Upper lobe of right lung (tissue), 1 donor: ENCODE measurements around the gene OSBPL2. TPM values are rescaled to one million over a fixed set of nuclear protein-coding genes. Genes with fewer than 3 reads are reported as not detected.
A peak's percentile ranks its signal among the peaks of the same experiment; 100 is the strongest.

Experiments
- ATAC-seq: fragments of 200-7000 bp; cut with Tn5 transposase; one replicate; pipeline ENCODE4 v1.9.1; 2020; ENCODE audit warnings: mild to moderate bottlenecking, moderate library complexity
- DNase-seq: peaks from one replicate; pipeline ENCODE4 v3.0.0-alpha.2; 2020
- H3K27ac ChIP-seq: fragments of 200-600 bp; one replicate; pipeline ENCODE4 v1.8.0; 2022
- H3K27me3 ChIP-seq: fragments of 200-600 bp; one replicate; pipeline ENCODE4 v1.8.0; 2022; ENCODE audit warnings: mild to moderate bottlenecking
- H3K36me3 ChIP-seq: fragments of 200-600 bp; one replicate; pipeline ENCODE4 v1.8.0; 2022
- H3K4me1 ChIP-seq: fragments of 200-600 bp; one replicate; pipeline ENCODE4 v1.8.0; 2022
- H3K4me3 ChIP-seq: fragments of 200-600 bp; one replicate; pipeline ENCODE4 v1.8.0; 2022; ENCODE audit warnings: mild to moderate bottlenecking
- H3K9me3 ChIP-seq: fragments of 200-600 bp; one replicate; pipeline ENCODE4 v1.8.0; 2022
- intact Hi-C: fragments of 100-400 bp; cut with DNase I; formaldehyde crosslinking; loops from one replicate; pipeline ENCODE4 v1.11.0; 2022
- total RNA-seq: library from RNA; stranded (reverse); fragmentation: NEBNext Ultra II Directional; extraction: Animal tissue kit (Norgen Biotek cat#: 25700); gene quantifications from one replicate; pipeline ENCODE4 v1.2.1, GENCODE V29; 2021
- TF ChIP-seq, protein P1 (sequence below): fragments of 200-600 bp; IDR thresholded peaks from one replicate; pipeline ENCODE4 v1.8.0; 2022; ENCODE audit warnings: antibody characterized with exemption
- donor health status: DM: no; HTN: yes; CAD: no; lungs with severe emphysema.

Gene OSBPL2
- total RNA-seq, 1 donor from 2014 or later = 52.3 TPM

GRCh38 chr20:62303062-62303339 lies 64.7 kb downstream of the OSBPL2 start:
- intact Hi-C loops = loop anchor here (5.0 kb wide), 1 partner anchor 74 kb away; no protein-coding TSS in a partner anchor

DNA sequence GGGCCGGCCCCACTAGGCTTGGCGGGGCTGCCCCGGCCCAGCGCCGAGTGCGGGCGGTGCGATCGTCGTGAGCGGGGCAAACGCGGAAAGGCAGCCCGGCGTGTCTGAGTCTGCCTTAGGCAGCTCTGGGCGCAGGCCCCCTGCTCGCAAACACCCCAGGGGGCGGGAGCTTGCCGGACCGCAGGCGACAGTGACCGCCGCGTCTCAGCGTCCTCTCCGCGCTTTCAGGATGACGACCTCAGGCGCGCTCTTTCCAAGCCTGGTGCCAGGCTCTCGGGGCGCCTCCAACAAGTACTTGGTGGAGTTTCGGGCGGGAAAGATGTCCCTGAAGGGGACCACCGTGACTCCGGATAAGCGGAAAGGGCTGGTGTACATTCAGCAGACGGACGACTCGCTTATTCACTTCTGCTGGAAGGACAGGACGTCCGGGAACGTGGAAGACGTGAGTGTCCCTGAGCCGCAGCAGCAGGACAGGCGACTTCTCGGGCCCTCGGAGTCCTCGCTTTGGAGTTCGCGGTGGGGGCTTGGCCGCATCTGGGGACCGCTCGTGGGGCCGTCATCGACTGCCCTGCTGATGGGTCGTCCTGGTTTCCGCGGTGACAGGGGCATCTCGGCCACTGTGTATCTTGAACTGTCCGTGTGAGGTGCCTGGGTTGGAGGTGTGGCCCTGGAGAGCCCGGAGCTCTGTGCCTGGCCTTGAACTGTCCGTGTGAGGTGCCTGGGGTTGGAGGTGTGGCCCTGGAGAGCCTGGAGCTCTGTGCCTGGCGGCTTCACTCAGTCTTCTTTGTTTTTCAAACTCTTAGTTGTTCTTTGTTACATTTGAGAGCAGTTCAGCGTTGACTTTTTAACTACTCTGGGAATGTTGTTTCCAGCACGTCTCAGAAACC lies 65.3 kb downstream of the OSBPL2 start:
- Histone ChIP-seq H3K27ac (peak overlapping the region; percentile 97), H3K27me3 (no peaks in the 10 kb centered on the region), H3K9me3 (no peaks in the 10 kb centered on the region), H3K4me1 (peaks cover 22% of the 10 kb centered on the region), H3K36me3 (peaks cover 40% of the 10 kb centered on the region), H3K4me3 (peak overlapping the region; percentile 83)
- DNase-seq (peak; percentile 76), ATAC-seq (peak; percentile 0)
- TF ChIP-seq, protein P1, sequence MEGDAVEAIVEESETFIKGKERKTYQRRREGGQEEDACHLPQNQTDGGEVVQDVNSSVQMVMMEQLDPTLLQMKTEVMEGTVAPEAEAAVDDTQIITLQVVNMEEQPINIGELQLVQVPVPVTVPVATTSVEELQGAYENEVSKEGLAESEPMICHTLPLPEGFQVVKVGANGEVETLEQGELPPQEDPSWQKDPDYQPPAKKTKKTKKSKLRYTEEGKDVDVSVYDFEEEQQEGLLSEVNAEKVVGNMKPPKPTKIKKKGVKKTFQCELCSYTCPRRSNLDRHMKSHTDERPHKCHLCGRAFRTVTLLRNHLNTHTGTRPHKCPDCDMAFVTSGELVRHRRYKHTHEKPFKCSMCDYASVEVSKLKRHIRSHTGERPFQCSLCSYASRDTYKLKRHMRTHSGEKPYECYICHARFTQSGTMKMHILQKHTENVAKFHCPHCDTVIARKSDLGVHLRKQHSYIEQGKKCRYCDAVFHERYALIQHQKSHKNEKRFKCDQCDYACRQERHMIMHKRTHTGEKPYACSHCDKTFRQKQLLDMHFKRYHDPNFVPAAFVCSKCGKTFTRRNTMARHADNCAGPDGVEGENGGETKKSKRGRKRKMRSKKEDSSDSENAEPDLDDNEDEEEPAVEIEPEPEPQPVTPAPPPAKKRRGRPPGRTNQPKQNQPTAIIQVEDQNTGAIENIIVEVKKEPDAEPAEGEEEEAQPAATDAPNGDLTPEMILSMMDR = no peak
- intact Hi-C loops = loop anchor here (5.0 kb wide), 1 partner anchor 74 kb away; no protein-coding TSS in a partner anchor

More at GRCh38 chr20:62303062-62303339, 64.7 kb downstream of the OSBPL2 start:
- ATAC-seq (no peak), DNase-seq (no peak)
- no peaks in the 10 kb centered on the region for H3K27me3 ChIP-seq
- peaks cover 35% of the 10 kb centered on the region for H3K36me3 ChIP-seq
- H3K4me3 ChIP-seq = peak overlapping the region; percentile 83
- TF ChIP-seq, protein P1 = no peak
- no peaks in the 10 kb centered on the region for H3K9me3 ChIP-seq
- H3K27ac ChIP-seq = peak overlapping the region; percentile 97
- H3K4me1 ChIP-seq = peaks cover 22% of the 10 kb centered on the region

DNA sequence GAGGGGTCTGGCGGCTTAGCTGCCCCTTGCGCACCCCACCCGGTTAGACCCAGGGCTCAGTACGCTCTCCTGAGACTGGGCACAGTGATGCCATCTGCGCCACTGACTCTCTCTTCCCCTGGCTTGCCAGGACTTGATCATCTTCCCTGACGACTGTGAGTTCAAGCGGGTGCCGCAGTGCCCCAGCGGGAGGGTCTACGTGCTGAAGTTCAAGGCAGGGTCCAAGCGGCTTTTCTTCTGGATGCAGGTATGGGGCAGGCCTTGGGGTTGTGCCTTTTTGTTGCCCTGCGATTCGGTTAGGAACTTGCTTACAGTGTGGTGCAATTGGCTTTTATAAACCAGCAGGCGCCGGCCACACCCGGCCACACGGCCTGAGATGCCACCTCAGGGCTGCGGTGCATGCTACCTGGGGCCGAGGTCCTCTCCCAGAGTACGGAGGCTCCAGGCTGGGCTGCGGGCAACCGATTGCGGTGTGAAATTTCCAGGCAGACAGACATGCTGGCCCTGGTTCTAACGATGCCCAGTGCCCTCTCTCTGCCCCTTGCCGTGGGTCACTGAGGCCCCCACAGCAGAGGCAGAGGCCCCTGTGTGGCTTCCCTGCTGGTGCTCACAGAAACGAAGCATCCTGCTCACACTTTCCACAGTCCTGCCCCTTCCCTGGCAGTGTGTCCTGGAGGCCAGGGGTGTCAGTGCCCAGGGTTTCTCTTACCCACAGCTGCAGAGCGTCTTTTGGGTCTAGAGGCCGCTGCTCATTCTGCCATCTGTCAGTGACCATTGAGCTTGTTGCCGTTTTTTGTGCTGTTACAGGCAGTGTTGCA lies 66.2 kb downstream of the OSBPL2 start:
- Histone ChIP-seq H3K27ac (peak overlapping the region; percentile 11), H3K4me1 (peaks cover 22% of the 10 kb centered on the region), H3K9me3 (no peaks in the 10 kb centered on the region), H3K27me3 (no peaks in the 10 kb centered on the region), H3K4me3 (peak overlapping the region; percentile 83), H3K36me3 (peaks cover 47% of the 10 kb centered on the region)
- intact Hi-C loops = loop anchor here (5.0 kb wide), 1 partner anchor 73 kb away; no protein-coding TSS in a partner anchor
- DNase-seq = no peak
- TF ChIP-seq, protein P1 = no peak
- no peak for ATAC-seq

DNA sequence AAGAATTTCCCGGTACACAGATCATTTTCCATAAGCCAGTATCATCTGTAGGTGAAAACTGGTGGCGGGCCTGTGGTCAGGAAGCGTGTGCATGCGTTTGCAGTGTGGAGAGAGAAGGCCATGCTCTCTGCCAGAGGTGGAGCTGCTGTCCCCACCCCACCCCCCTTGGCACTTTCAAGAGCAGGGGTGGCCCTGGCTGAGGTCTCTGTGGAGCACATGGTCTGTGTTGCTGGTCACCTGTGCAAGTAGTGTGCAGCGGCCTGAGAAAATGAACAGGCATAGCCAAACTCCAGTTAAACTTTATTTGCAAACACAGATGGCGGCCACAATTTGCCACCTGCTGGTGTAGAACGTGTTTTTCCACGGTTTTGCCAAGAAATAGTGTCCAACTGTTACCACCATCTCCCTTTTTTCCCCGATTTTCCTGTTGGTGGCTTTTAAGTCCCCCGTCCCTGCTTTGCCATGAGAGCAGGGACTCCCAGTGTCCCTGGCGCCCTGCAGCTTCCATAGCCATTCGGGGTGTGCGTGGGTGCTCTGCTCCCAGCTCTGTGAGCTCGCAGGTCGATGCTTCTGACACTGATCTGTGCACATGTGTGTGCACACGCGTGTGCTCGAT lies 66.9 kb downstream of the OSBPL2 start:
- Histone ChIP-seq H3K4me1 (peaks cover 22% of the 10 kb centered on the region), H3K27ac (peak overlapping the region; percentile 11), H3K27me3 (no peaks in the 10 kb centered on the region), H3K4me3 (peak overlapping the region; percentile 83), H3K36me3 (peaks cover 54% of the 10 kb centered on the region), H3K9me3 (no peaks in the 10 kb centered on the region)
- DNase-seq (no peak), ATAC-seq (no peak)
- intact Hi-C loops = no loop called here
- TF ChIP-seq, protein P1 = no peak

DNA sequence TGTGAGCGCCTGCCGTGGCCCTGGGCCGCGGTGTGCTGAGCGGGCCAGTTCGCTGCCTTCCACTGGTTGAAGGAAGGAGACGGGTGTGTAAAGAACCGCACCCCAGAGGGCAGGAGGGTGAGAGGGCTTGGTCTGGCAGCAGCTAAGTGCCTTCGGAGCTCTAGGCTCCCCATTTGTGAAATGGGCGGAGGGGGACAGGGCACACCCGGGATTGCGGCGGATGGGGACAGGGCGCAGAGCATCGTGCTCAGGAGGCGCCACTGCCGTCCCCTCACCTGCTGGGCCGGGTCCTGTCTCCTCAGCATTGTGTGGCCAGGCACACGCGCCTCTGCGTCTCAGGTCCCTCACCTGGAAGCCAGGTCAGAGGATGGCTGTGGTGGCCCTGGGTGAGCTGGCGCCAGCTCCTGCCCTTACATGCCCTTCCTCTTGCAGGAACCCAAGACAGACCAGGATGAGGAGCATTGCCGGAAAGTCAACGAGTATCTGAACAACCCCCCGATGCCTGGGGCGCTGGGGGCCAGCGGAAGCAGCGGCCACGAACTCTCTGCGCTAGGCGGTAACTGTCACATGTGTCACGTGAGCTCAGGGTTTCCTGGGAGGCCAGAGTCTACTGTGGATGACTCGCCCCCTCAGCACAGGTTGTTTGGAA lies 67.6 kb downstream of the OSBPL2 start:
- peaks cover 22% of the 10 kb centered on the region for H3K4me1 ChIP-seq
- ATAC-seq (no peak), DNase-seq (no peak)
- TF ChIP-seq, protein P1 = no peak
- no peak overlapping the region for H3K4me3 ChIP-seq
- no peaks in the 10 kb centered on the region for H3K9me3 ChIP-seq
- peaks cover 60% of the 10 kb centered on the region for H3K36me3 ChIP-seq
- H3K27me3 ChIP-seq = no peaks in the 10 kb centered on the region
- intact Hi-C loops = no loop called here
- no peak overlapping the region for H3K27ac ChIP-seq
